Liver (tissue), 9 donors: Measurements from ENCODE around the gene BCAR3. TPM values are rescaled to one million over a fixed set of nuclear protein-coding genes. Genes with fewer than 3 reads are reported as not detected.
"Not testable (repeated sequence)": the region's sequence is repeated elsewhere in the genome, so short reads cannot be mapped to it uniquely, and the experiment has no call there.

Experiments used
- DNase-seq: peaks from one replicate; pipeline ENCODE4 v3.0.0-alpha.2; 2017; ENCODE audit warnings: low spot score
- H3K27ac ChIP-seq, 2 donors: one replicate each; pipeline ENCODE4 v1.7.0; 2013; ENCODE audit warnings: inconsistent platforms in 2 of 2, low read length in 2 of 2, control low read depth in 1 of 2, low read depth in 1 of 2, mild to moderate bottlenecking in 1 of 2
- H3K27me3 ChIP-seq, 4 donors: one replicate each; pipeline versions ENCODE4 v1.6.1 to v1.7.0; 2013; ENCODE audit warnings: low read length in 3 of 4, inconsistent platforms in 1 of 4, mild to moderate bottlenecking in 1 of 4, moderate library complexity in 1 of 4; ENCODE audit not compliant: control insufficient read depth in 4 of 4, insufficient read depth in 4 of 4
- H3K36me3 ChIP-seq, 4 donors: one replicate each; pipeline versions ENCODE4 v1.6.1 to v1.7.0; 2013; ENCODE audit warnings: low read length in 3 of 4, mild to moderate bottlenecking in 3 of 4, low read depth in 1 of 4, moderate library complexity in 1 of 4; ENCODE audit not compliant: control insufficient read depth in 4 of 4, insufficient read depth in 3 of 4
- H3K4me1 ChIP-seq, 4 donors: one replicate each; pipeline versions ENCODE4 v1.6.1 to v1.7.0; 2013; ENCODE audit warnings: low read length in 3 of 4, mild to moderate bottlenecking in 3 of 4, moderate library complexity in 1 of 4; ENCODE audit not compliant: control insufficient read depth in 4 of 4, insufficient read depth in 4 of 4
- H3K4me3 ChIP-seq, 3 donors: one replicate each; pipeline versions ENCODE4 v1.6.1 to v1.7.0; 2013; ENCODE audit warnings: low read length in 3 of 3, control low read depth in 1 of 3, low read depth in 1 of 3, mild to moderate bottlenecking in 1 of 3
- H3K9ac ChIP-seq, 2 donors: one replicate each; pipeline ENCODE4 v1.7.0; 2013; ENCODE audit warnings: low read length in 2 of 2, mild to moderate bottlenecking in 2 of 2, moderate library complexity in 2 of 2, control low read depth in 1 of 2, low read depth in 1 of 2
- H3K9me3 ChIP-seq, 4 donors: one replicate each; pipeline versions ENCODE4 v1.6.1 to v1.7.0; 2013; ENCODE audit warnings: low read length in 3 of 4; ENCODE audit not compliant: control insufficient read depth in 4 of 4
- EGR1 ChIP-seq, 2 donors: IDR thresholded peaks; 2 replicates each; pipeline ENCODE4 v1.6.1; 2016 to 2018; ENCODE audit warnings: antibody characterized with exemption in 2 of 2, low read depth in 2 of 2
- FOXA2 ChIP-seq: IDR thresholded peaks from 2 replicates; pipeline ENCODE4 v1.6.1; 2016; ENCODE audit warnings: antibody characterized with exemption
- GABPA ChIP-seq, 2 donors: IDR thresholded peaks in 1 of 2; conservative IDR thresholded peaks in 1 of 2; 2 replicates each; pipeline ENCODE4 v1.6.1; 2016; ENCODE audit warnings: antibody characterized with exemption in 2 of 2, mild to moderate bottlenecking in 1 of 2, moderate library complexity in 1 of 2
- HNF4A ChIP-seq, 2 donors: conservative IDR thresholded peaks; 2 replicates each; pipeline ENCODE4 v1.6.1; 2016; ENCODE audit warnings: antibody characterized with exemption in 2 of 2, mild to moderate bottlenecking in 2 of 2
- HNF4G ChIP-seq: IDR thresholded peaks from 2 replicates; pipeline ENCODE4 v1.6.1; 2016; ENCODE audit warnings: antibody characterized with exemption
- JUND ChIP-seq, 2 donors: IDR thresholded peaks; 2 replicates each; pipeline ENCODE4 v1.6.1; 2016; ENCODE audit warnings: antibody characterized with exemption in 2 of 2
- NR2F2 ChIP-seq: IDR thresholded peaks from 2 replicates; pipeline ENCODE4 v1.6.1; 2016; ENCODE audit warnings: antibody characterized with exemption
- RXRA ChIP-seq, 2 donors: IDR thresholded peaks; 2 replicates each; pipeline ENCODE4 v1.6.1; 2017 to 2018; ENCODE audit warnings: antibody characterized with exemption in 2 of 2, mild to moderate bottlenecking in 1 of 2
- SP1 ChIP-seq: IDR thresholded peaks from 2 replicates; pipeline ENCODE4 v1.6.1; 2018; ENCODE audit warnings: antibody characterized with exemption, mild to moderate bottlenecking
- TAF1 ChIP-seq: conservative IDR thresholded peaks from 2 replicates; pipeline ENCODE4 v1.6.1; 2016; ENCODE audit warnings: antibody characterized with exemption, mild to moderate bottlenecking
- YY1 ChIP-seq: IDR thresholded peaks from 2 replicates; pipeline ENCODE4 v1.6.1; 2016; ENCODE audit warnings: antibody characterized with exemption, mild to moderate bottlenecking
- WGBS: extraction: QIAGEN DNeasy Blood & Tissue Kit; methylation state at CpG from one replicate; pipeline ENCODE4 v1.1.7; 2013; 5-methylcytosine and 5-hydroxymethylcytosine counted together
- polyA plus RNA-seq, 2 donors: library from polyadenylated mRNA; stranded (reverse) in 1 of 2; unstranded in 1 of 2; fragments of 200-250 nt in 1 of 2; fragments of >200 nt in 1 of 2; fragmentation: Nextera tagmentation in 1 of 2; extraction: Ambion mirVana in 1 of 2; gene quantifications; one replicate each; pipeline versions ENCODE4 v1.2.1 to v1.2.3, GENCODE V29; 2013 to 2015
- total RNA-seq, 2 donors: library from RNA; depleted of rRNA; stranded (reverse); fragments of >200 nt; gene quantifications; one replicate each; pipeline ENCODE4 v1.2.3, GENCODE V29; 2014
- TF ChIP-seq, protein P1 (sequence below): fragments of 150-350 bp; IDR thresholded peaks from 2 replicates; pipeline ENCODE4 v1.5.1; 2017; ENCODE audit warnings: improper control_type of control experiment, low read depth, low read length; ENCODE audit not compliant: missing input control
- TF ChIP-seq, protein P2 (sequence below): IDR thresholded peaks from 2 replicates; pipeline ENCODE4 v1.6.1; 2016; ENCODE audit warnings: antibody characterized with exemption
- TF ChIP-seq, protein P3 (sequence below): IDR thresholded peaks from 2 replicates; pipeline ENCODE4 v1.6.1; 2016; ENCODE audit warnings: antibody characterized with exemption
- TF ChIP-seq, protein P4 (sequence below): IDR thresholded peaks from 2 replicates; pipeline ENCODE4 v1.6.1; 2016; ENCODE audit warnings: antibody characterized with exemption, mild to moderate bottlenecking
- donor health status: healthy.
- donor health status: healthy.
- donor health status: healthy.
- donor health status: healthy.
- donor health status: healthy.

The BCAR3 gene
- total and polyA plus RNA-seq, 4 donors = 2.8 to 10.3 (median 7.7) TPM

DNA sequence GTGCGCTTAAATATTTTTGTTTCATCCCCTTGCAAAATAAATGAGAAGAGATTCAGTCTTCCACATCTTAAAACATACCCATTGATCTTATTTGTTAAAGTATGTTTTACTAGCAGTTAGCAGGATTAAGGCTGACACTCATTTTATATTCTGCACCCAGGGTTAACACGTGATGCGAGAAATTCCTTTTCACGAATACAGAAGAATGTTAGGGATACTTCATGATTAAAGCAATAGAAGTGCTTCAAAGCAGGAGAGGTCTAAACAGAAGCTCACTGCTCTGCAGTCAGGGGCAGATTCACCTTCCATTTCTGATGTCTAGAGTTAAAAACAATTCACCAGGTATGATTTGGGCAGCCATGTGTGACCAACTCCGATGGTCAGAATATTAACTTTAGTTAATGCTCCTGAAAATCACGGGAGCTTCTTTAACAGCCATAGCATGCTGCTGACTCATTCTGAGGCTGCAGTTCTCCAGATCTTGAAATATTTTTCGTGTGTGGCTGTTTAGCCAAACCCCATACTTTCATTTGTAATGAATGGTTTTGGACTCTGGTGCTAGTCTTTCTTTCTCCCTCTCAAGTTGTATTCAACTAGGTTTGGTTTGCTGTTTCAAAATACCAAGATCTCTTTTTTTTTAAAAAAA, 19.7 kb downstream of the BCAR3 start (continued):
- TF ChIP-seq, protein P1, sequence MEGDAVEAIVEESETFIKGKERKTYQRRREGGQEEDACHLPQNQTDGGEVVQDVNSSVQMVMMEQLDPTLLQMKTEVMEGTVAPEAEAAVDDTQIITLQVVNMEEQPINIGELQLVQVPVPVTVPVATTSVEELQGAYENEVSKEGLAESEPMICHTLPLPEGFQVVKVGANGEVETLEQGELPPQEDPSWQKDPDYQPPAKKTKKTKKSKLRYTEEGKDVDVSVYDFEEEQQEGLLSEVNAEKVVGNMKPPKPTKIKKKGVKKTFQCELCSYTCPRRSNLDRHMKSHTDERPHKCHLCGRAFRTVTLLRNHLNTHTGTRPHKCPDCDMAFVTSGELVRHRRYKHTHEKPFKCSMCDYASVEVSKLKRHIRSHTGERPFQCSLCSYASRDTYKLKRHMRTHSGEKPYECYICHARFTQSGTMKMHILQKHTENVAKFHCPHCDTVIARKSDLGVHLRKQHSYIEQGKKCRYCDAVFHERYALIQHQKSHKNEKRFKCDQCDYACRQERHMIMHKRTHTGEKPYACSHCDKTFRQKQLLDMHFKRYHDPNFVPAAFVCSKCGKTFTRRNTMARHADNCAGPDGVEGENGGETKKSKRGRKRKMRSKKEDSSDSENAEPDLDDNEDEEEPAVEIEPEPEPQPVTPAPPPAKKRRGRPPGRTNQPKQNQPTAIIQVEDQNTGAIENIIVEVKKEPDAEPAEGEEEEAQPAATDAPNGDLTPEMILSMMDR = no peak
- TF ChIP-seq HNF4G (no peak), SP1 (no peak)
- TF ChIP-seq, protein P2, sequence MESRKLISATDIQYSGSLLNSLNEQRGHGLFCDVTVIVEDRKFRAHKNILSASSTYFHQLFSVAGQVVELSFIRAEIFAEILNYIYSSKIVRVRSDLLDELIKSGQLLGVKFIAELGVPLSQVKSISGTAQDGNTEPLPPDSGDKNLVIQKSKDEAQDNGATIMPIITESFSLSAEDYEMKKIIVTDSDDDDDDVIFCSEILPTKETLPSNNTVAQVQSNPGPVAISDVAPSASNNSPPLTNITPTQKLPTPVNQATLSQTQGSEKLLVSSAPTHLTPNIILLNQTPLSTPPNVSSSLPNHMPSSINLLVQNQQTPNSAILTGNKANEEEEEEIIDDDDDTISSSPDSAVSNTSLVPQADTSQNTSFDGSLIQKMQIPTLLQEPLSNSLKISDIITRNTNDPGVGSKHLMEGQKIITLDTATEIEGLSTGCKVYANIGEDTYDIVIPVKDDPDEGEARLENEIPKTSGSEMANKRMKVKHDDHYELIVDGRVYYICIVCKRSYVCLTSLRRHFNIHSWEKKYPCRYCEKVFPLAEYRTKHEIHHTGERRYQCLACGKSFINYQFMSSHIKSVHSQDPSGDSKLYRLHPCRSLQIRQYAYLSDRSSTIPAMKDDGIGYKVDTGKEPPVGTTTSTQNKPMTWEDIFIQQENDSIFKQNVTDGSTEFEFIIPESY = no peak
- TF ChIP-seq, protein P3, sequence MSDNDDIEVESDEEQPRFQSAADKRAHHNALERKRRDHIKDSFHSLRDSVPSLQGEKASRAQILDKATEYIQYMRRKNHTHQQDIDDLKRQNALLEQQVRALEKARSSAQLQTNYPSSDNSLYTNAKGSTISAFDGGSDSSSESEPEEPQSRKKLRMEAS = no peak

DNA sequence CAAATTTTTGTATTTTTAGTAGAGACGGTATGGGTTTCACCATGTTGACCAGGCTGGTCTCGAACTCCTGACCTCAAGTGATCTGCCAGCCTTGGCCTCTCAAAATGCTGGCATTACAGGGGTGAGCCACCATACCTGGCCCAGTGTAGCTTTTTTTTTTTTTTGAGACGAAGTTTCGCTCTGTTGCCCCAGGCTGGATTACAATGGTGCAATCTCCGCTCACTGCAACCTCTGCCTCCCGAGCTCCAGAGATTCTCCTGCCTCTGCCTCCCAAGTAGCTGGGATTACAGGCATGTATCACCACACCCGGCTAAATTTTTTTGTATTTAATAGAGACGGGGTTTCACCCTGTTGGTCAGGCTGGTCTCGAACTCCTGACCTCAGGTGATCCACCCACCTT, 20.3 kb downstream of the BCAR3 start:
- not testable (repeated sequence) for H3K9me3 ChIP-seq, H3K27ac ChIP-seq, DNase-seq, H3K9ac ChIP-seq, H3K4me3 ChIP-seq, H3K4me1 ChIP-seq, H3K27me3 ChIP-seq, H3K36me3 ChIP-seq
- 97% methylated on average over 9 of the region's 9 CpGs for WGBS

DNA sequence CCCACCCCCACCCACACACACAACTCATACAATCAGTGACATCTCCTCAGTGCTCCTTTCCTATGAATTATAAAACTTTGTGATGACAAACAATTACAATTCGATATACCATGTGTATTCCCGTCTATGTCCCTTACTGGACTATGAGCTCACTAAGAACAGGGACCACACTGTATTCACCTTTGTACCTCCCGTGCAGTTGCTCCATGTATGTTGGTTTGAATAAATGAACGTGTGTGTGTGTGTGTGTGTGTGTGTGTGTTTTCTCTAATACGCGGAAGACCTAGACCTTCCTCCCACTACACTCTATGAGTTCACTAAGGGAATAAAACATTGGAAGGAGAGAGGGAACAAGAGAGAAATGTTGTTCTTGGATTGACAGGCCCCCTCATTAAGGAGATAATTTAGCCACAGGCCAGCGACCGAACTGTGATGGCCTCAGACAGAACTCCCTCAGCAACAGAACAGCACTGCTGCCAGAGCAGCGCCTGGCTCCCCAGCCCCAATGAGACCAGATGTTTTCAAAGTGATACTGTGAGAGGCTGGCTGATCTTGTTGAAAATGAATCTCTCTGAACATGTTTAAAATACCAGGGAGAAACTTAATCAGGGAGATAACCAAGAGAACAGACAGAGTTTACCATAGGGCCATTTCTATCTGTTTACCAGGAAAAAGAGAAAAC, 21.7 kb downstream of the BCAR3 start:
- Histone ChIP-seq H3K4me1 (peaks cover 0 to 6% (median 0%) of the 10 kb centered on the region in 4 donors), H3K9ac (no peak overlapping the region), H3K27me3 (no peaks in the 10 kb centered on the region), H3K27ac (no peak overlapping the region), H3K4me3 (no peak overlapping the region), H3K9me3 (no peaks in the 10 kb centered on the region), H3K36me3 (no peaks in the 10 kb centered on the region)
- no peak for DNase-seq
- TF ChIP-seq YY1 (no peak), TAF1 (no peak), HNF4A (conservative IDR thresholded peaks at IDR 0.05) (peak in 1 of 2 donors; percentile 62), HNF4G (no peak), JUND (IDR thresholded peaks at IDR 0.05) (no peak), RXRA (IDR thresholded peaks at IDR 0.05) (peak in 1 of 2 donors; percentile 24), NR2F2 (peak; percentile 55), SP1 (no peak), EGR1 (IDR thresholded peaks at IDR 0.05; ENCODE audit: low read depth in 2 of 2) (no peak), FOXA2 (no peak), GABPA (IDR thresholded peaks at IDR 0.05 in 1 of 2, conservative IDR thresholded peaks at IDR 0.05 in 1 of 2) (no peak)
- TF ChIP-seq, protein P4, sequence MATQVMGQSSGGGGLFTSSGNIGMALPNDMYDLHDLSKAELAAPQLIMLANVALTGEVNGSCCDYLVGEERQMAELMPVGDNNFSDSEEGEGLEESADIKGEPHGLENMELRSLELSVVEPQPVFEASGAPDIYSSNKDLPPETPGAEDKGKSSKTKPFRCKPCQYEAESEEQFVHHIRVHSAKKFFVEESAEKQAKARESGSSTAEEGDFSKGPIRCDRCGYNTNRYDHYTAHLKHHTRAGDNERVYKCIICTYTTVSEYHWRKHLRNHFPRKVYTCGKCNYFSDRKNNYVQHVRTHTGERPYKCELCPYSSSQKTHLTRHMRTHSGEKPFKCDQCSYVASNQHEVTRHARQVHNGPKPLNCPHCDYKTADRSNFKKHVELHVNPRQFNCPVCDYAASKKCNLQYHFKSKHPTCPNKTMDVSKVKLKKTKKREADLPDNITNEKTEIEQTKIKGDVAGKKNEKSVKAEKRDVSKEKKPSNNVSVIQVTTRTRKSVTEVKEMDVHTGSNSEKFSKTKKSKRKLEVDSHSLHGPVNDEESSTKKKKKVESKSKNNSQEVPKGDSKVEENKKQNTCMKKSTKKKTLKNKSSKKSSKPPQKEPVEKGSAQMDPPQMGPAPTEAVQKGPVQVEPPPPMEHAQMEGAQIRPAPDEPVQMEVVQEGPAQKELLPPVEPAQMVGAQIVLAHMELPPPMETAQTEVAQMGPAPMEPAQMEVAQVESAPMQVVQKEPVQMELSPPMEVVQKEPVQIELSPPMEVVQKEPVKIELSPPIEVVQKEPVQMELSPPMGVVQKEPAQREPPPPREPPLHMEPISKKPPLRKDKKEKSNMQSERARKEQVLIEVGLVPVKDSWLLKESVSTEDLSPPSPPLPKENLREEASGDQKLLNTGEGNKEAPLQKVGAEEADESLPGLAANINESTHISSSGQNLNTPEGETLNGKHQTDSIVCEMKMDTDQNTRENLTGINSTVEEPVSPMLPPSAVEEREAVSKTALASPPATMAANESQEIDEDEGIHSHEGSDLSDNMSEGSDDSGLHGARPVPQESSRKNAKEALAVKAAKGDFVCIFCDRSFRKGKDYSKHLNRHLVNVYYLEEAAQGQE = no peak
- TF ChIP-seq, protein P3 = no peak
- TF ChIP-seq, protein P2 = no peak
- WGBS = 73% methylated on average over 9 of the region's 9 CpGs
